ENCODE data around the gene MMP11. TPM values are rescaled to one million over a fixed set of nuclear protein-coding genes. Genes with fewer than 3 reads are reported as not detected.

MMP11 gene
- total and polyA plus RNA-seq, 5 donors from 2014 or later = 0.52 to 1.7 (median 1.0) TPM; not detected in 1

DNA sequence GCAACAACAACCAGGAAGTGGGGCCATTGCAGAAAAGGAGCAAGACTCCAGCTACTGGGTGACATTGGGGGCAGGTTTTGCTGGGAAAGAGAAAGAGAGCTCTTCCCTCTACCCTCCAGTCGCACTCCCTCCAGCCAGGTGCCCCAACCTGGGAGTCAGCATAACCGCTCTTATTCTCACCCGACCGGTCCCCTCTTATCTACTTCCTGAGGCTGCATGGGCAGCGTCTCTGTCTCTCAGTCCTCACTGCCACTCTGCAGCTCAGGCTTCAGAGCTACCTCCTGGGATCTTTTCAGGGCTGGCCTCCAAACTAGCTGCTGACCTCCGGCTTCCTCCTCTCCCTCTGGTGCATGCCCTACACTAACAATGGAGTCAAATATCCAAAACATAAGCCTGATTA, 26.9 kb upstream of the MMP11 start:
- H3K9me3 ChIP-seq (ENCODE audit: control insufficient read depth in 2 of 2, low read length in 2 of 2) = peaks cover 2 to 4% of the 10 kb centered on the region in 2 experiments
- Mint-ChIP-seq H3K36me3 (peaks cover 29% of the 10 kb centered on the region), H3K27ac (no peak overlapping the region), H3K4me3 (peak overlapping the region in 1 of 4 donors; percentile 58), H3K4me1 (peaks cover 0 to 12% (median 5%) of the 10 kb centered on the region in 4 donors), H3K27me3 (peaks cover 4% of the 10 kb centered on the region), H3K9me3 (peaks cover 0 to 4% (median 0%) of the 10 kb centered on the region in 7 donors)
- H3K4me3 ChIP-seq (ENCODE audit: low read depth, low read length) = no peak overlapping the region
- H3K27me3 ChIP-seq (ENCODE audit: control insufficient read depth, insufficient read depth, low read length) = no peaks in the 10 kb centered on the region
- ATAC-seq (ENCODE audit: low read depth in 2 of 2) (no peak), DNase-seq (no peak)
- no peak overlapping the region for H3K27ac ChIP-seq (ENCODE audit: insufficient read depth, low read length, poor library complexity, severe bottlenecking)
- H3K36me3 ChIP-seq (ENCODE audit: control insufficient read depth, insufficient read depth, low read length) = peaks cover 19% of the 10 kb centered on the region
- peaks cover 8% of the 10 kb centered on the region for H3K4me1 ChIP-seq (ENCODE audit: control insufficient read depth, insufficient read depth, low read length, poor library complexity, severe bottlenecking)

DNA sequence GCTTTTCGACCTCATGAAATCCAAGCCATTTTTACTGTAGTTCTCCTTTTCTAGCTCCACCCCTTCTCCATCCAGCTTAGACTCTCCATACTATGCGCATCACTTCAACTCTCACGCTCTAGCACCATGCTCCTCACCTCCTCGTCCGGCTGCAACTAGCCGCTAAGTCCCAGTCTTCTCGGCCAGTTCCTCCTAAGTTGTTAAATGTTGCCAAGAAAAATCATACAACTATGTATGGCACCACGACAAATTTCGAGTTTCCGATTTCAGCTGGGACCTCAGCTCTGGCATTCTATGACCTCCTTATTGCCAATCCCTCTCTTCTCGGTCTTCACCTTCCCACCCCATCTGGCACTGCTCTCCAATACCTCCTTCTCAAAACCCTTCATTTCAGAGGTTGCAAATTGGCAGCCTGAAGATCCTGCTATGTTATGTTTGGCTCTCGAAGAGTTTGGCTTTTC, 22.8 kb upstream of the MMP11 start:
- peaks cover 0 to 15% (median 9%) of the 10 kb centered on the region in 4 donors for H3K4me1 Mint-ChIP-seq
- H3K27me3 Mint-ChIP-seq = peaks cover 7% of the 10 kb centered on the region
- no peaks in the 10 kb centered on the region for H3K27me3 ChIP-seq (ENCODE audit: control insufficient read depth, insufficient read depth, low read length)
- H3K36me3 ChIP-seq (ENCODE audit: control insufficient read depth, insufficient read depth, low read length) = no peaks in the 10 kb centered on the region
- H3K9me3 ChIP-seq (ENCODE audit: control insufficient read depth in 2 of 2, low read length in 2 of 2) = no peaks in the 10 kb centered on the region
- peak overlapping the region; percentile 78 to 86 (median 80) for H3K4me3 Mint-ChIP-seq
- H3K4me3 ChIP-seq (ENCODE audit: low read depth, low read length) = peak overlapping the region; percentile 74
- ATAC-seq (ENCODE audit: low read depth in 2 of 2) (no peak), DNase-seq (no peak)
- H3K27ac Mint-ChIP-seq = peak overlapping the region in 1 of 3 donors; percentile 15
- no peak overlapping the region for H3K27ac ChIP-seq (ENCODE audit: insufficient read depth, low read length, poor library complexity, severe bottlenecking)
- peaks cover 0 to 4% (median 0%) of the 10 kb centered on the region in 7 donors for H3K9me3 Mint-ChIP-seq
- H3K36me3 Mint-ChIP-seq = peaks cover 13% of the 10 kb centered on the region
- peaks cover 14% of the 10 kb centered on the region for H3K4me1 ChIP-seq (ENCODE audit: control insufficient read depth, insufficient read depth, low read length, poor library complexity, severe bottlenecking)

DNA sequence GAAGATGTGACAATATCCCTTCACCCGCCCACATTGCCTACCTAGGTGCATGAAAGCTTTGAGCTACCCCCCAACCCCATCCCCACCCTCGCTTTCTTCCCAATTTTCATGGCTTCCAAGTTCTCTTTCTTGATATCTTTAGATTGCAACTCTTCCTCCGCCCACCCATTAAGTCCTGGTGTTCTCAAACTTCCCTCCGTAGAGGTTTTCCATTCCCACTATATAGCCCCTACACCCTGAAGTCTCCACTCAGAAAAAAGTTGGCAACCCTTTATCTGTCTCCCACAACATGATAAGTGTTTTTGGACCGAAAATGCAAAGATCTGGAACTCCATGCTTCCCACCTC, 22.3 kb upstream of the MMP11 start:
- H3K36me3 ChIP-seq (ENCODE audit: control insufficient read depth, insufficient read depth, low read length) = no peaks in the 10 kb centered on the region
- peak overlapping the region; percentile 15 to 85 (median 82) for H3K27ac Mint-ChIP-seq
- H3K4me3 ChIP-seq (ENCODE audit: low read depth, low read length) = peak overlapping the region; percentile 74
- H3K4me1 ChIP-seq (ENCODE audit: control insufficient read depth, insufficient read depth, low read length, poor library complexity, severe bottlenecking) = peaks cover 14% of the 10 kb centered on the region
- peaks cover 7% of the 10 kb centered on the region for H3K27me3 Mint-ChIP-seq
- peak overlapping the region; percentile 43 for H3K27ac ChIP-seq (ENCODE audit: insufficient read depth, low read length, poor library complexity, severe bottlenecking)
- no peaks in the 10 kb centered on the region for H3K9me3 ChIP-seq (ENCODE audit: control insufficient read depth in 2 of 2, low read length in 2 of 2)
- H3K9me3 Mint-ChIP-seq = peaks cover 0 to 4% (median 0%) of the 10 kb centered on the region in 7 donors
- ATAC-seq (ENCODE audit: low read depth in 2 of 2) = no peak
- peaks cover 8% of the 10 kb centered on the region for H3K36me3 Mint-ChIP-seq
- H3K4me3 Mint-ChIP-seq = peak overlapping the region; percentile 78 to 86 (median 80)
- no peaks in the 10 kb centered on the region for H3K27me3 ChIP-seq (ENCODE audit: control insufficient read depth, insufficient read depth, low read length)
- H3K4me1 Mint-ChIP-seq = peaks cover 0 to 15% (median 9%) of the 10 kb centered on the region in 4 donors
- DNase-seq = no peak

DNA sequence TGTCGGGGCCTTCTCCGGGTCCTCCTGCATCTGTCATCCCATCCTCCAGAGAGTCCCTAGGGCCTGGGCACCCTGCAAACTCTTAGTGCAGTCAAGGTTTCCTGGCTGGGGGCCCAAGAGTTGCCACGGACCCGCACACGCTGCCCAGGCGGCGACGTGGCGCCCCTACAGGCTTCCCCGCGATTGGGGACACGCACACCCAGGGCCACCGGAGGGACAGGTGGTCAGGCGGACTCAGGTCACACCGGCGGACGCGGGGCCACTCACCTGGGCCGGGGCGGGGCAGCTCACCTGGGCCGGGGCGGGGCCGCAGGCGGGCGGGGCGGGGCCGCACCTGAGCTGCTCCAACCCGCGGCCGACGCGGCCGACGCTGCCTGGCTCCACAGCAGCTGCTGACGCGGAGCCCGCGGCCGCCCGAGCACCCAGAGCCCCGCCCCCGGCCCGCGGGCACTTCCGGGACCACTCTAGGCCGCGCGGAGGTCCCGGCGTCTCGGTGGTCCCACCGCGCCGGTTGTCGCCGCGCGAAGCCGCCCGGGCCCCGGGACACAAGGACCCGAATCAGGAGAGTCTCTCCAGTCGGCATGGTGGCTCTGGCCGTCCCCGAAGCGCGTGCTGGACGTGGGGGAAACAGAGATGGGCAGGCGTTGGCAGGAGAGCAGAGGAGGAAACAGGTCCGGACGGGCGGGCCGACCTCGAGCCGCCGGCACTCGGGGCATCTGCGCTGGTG, 21.8 kb upstream of the MMP11 start, which contains the start of gene ZNF70:
TSS of gene ZNF70 (minus strand) at position 399 of the 727 bp plus-strand sequence. CDS start 5,972 bp downstream, outside the sequence.
- peaks cover 0 to 4% (median 0%) of the 10 kb centered on the region in 7 donors for H3K9me3 Mint-ChIP-seq
- no peaks in the 10 kb centered on the region for H3K9me3 ChIP-seq (ENCODE audit: control insufficient read depth in 2 of 2, low read length in 2 of 2)
- peak within 1 kb of the TSS; percentile 72 to 85 (median 82) for H3K27ac Mint-ChIP-seq
- peak within 1 kb of the TSS; percentile 74 for H3K4me3 ChIP-seq (ENCODE audit: low read depth, low read length)
- peak; percentile 97 to 99 for ATAC-seq (ENCODE audit: low read depth in 2 of 2)
- H3K27me3 ChIP-seq (ENCODE audit: control insufficient read depth, insufficient read depth, low read length) = no peaks in the 10 kb centered on the region
- peaks cover 0 to 15% (median 10%) of the 10 kb centered on the region in 4 donors for H3K4me1 Mint-ChIP-seq
- peak within 1 kb of the TSS; percentile 81 to 88 (median 86) for H3K4me3 Mint-ChIP-seq
- no peaks in the 10 kb centered on the region for H3K36me3 ChIP-seq (ENCODE audit: control insufficient read depth, insufficient read depth, low read length)
- peaks cover 14% of the 10 kb centered on the region for H3K4me1 ChIP-seq (ENCODE audit: control insufficient read depth, insufficient read depth, low read length, poor library complexity, severe bottlenecking)
- peak within 1 kb of the TSS; percentile 43 for H3K27ac ChIP-seq (ENCODE audit: insufficient read depth, low read length, poor library complexity, severe bottlenecking)
- peaks cover 7% of the 10 kb centered on the region for H3K27me3 Mint-ChIP-seq
- peak; percentile 80 to 91 (median 88) for DNase-seq
- H3K36me3 Mint-ChIP-seq = peaks cover 6% of the 10 kb centered on the region

DNA sequence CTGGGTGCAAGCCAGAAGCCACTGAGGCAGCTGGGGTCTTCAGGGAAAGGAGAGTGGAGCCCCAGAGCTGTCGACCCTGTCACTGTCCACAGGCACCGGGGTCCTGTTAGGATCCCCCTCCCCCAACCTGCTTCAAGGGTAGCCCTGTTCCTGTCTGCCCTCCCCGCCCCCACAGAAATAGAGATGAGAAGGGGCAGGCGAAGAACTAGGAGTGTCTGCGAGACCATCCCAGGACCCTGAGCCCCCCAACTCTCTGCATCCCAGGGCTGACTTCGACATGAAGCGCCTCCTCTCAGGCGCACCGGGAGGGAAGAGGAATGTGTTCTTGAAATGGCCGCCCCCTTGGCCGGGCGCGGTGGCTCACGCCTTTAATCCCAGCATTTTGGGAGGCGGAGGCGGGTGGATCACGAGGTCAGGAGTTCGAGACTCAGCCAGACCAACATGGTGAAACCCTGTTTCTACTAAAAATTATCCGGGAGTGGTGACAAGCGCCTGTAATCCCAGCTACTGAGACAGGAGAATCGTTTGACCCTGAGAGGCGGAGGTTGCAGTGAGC, 21.1 kb upstream of the MMP11 start:
- H3K27me3 Mint-ChIP-seq = peaks cover 8% of the 10 kb centered on the region
- DNase-seq = no peak
- Histone ChIP-seq H3K27me3 (ENCODE audit: control insufficient read depth, insufficient read depth, low read length) (no peaks in the 10 kb centered on the region), H3K4me3 (ENCODE audit: low read depth, low read length) (peak overlapping the region; percentile 32), H3K9me3 (ENCODE audit: control insufficient read depth in 2 of 2, low read length in 2 of 2) (no peaks in the 10 kb centered on the region), H3K36me3 (ENCODE audit: control insufficient read depth, insufficient read depth, low read length) (no peaks in the 10 kb centered on the region), H3K4me1 (ENCODE audit: control insufficient read depth, insufficient read depth, low read length, poor library complexity, severe bottlenecking) (peaks cover 14% of the 10 kb centered on the region), H3K27ac (ENCODE audit: insufficient read depth, low read length, poor library complexity, severe bottlenecking) (peak overlapping the region; percentile 33)
- H3K4me3 Mint-ChIP-seq = peak overlapping the region; percentile 69 to 88 (median 84)
- peak overlapping the region in 1 of 3 donors; percentile 20 for H3K27ac Mint-ChIP-seq
- peaks cover 0 to 15% (median 10%) of the 10 kb centered on the region in 4 donors for H3K4me1 Mint-ChIP-seq
- H3K36me3 Mint-ChIP-seq = peaks cover 5% of the 10 kb centered on the region
- H3K9me3 Mint-ChIP-seq = peaks cover 0 to 2% (median 0%) of the 10 kb centered on the region in 7 donors
- ATAC-seq (ENCODE audit: low read depth in 2 of 2) = no peak

DNA sequence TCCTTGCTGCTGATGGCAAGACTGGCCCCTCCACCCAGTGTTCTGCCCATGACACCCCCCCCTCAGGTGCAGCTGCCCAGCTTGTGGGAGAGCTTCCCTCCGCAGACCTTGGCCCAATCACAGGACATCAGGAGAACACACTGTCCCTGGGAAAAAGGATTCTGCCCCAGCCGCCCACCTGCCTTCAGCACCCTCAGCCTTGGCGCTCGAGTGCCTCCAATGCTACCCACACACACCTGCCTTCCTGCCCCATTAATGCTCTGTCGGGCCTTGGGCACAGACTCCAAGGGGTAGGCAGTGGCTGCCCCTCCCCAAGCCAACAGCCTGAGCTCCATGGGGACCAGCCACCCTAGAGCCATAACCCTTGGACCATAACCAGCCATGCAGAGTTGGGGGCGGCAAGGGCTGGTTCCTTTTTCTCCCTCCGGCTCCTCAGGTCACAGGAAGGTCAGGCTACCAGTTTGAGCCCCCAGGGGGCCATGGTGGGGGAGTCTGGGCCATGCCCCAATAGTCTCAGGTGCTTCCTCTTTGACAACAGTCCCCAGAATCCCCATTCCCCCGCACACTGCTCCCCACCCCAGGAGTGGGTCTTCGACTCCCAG, 20.5 kb upstream of the MMP11 start:
- no peak overlapping the region for H3K4me3 ChIP-seq (ENCODE audit: low read depth, low read length)
- H3K36me3 ChIP-seq (ENCODE audit: control insufficient read depth, insufficient read depth, low read length) = no peaks in the 10 kb centered on the region
- no peaks in the 10 kb centered on the region for H3K9me3 Mint-ChIP-seq
- H3K27me3 ChIP-seq (ENCODE audit: control insufficient read depth, insufficient read depth, low read length) = no peaks in the 10 kb centered on the region
- DNase-seq = no peak
- peaks cover 14% of the 10 kb centered on the region for H3K4me1 ChIP-seq (ENCODE audit: control insufficient read depth, insufficient read depth, low read length, poor library complexity, severe bottlenecking)
- peak overlapping the region in 2 of 3 donors; percentile 59 to 72 for H3K27ac Mint-ChIP-seq
- H3K27ac ChIP-seq (ENCODE audit: insufficient read depth, low read length, poor library complexity, severe bottlenecking) = no peak overlapping the region
- H3K4me1 Mint-ChIP-seq = peaks cover 0 to 15% (median 10%) of the 10 kb centered on the region in 4 donors
- H3K4me3 Mint-ChIP-seq = peak overlapping the region; percentile 54 to 88 (median 84)
- no peaks in the 10 kb centered on the region for H3K9me3 ChIP-seq (ENCODE audit: control insufficient read depth in 2 of 2, low read length in 2 of 2)
- ATAC-seq (ENCODE audit: low read depth in 2 of 2) = no peak
- H3K27me3 Mint-ChIP-seq = peaks cover 12% of the 10 kb centered on the region
- H3K36me3 Mint-ChIP-seq = peaks cover 5% of the 10 kb centered on the region

DNA sequence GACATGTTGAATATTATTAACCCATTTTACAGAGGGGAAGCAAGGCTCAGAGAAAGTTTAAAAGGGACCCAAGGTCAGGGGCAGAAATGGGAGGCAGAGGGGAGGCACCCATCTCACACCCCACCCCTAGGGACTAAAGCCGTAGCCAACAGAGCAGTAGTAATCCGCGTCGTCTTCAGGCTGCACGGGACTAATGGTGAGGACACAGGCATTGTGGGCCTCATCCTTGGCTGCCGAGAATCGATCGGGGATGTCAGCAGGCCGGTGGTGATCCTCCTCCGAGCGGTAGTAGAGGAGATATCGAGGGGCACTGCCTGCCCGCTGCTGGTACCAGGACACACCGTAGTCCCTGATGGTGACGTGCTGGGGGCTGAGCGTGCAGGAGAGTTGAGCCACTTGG, 19.9 kb upstream of the MMP11 start:
- Mint-ChIP-seq H3K4me1 (peaks cover 0 to 15% (median 10%) of the 10 kb centered on the region in 4 donors), H3K4me3 (peak overlapping the region in 2 of 4 donors; percentile 54 to 60), H3K27me3 (peaks cover 12% of the 10 kb centered on the region), H3K27ac (peak overlapping the region in 1 of 3 donors; percentile 72), H3K9me3 (no peaks in the 10 kb centered on the region), H3K36me3 (peaks cover 5% of the 10 kb centered on the region)
- no peaks in the 10 kb centered on the region for H3K27me3 ChIP-seq (ENCODE audit: control insufficient read depth, insufficient read depth, low read length)
- no peak overlapping the region for H3K4me3 ChIP-seq (ENCODE audit: low read depth, low read length)
- H3K36me3 ChIP-seq (ENCODE audit: control insufficient read depth, insufficient read depth, low read length) = no peaks in the 10 kb centered on the region
- no peak overlapping the region for H3K27ac ChIP-seq (ENCODE audit: insufficient read depth, low read length, poor library complexity, severe bottlenecking)
- no peaks in the 10 kb centered on the region for H3K9me3 ChIP-seq (ENCODE audit: control insufficient read depth in 2 of 2, low read length in 2 of 2)
- peaks cover 14% of the 10 kb centered on the region for H3K4me1 ChIP-seq (ENCODE audit: control insufficient read depth, insufficient read depth, low read length, poor library complexity, severe bottlenecking)
- ATAC-seq (ENCODE audit: low read depth in 2 of 2) (no peak), DNase-seq (no peak)

Data from CD4-positive, CD25-positive, alpha-beta regulatory T cell (primary cell).